Endothelial cell of umbilical vein (primary cell): ENCODE results near the gene CCDC14. TPM values are rescaled to one million over a fixed set of nuclear protein-coding genes. Genes with fewer than 3 reads are reported as not detected.

Experiments
- BruUV-seq: library from RNA; stranded (reverse); fragments of 400-500 nt; replicated peaks from 2 replicates; lab custom pipeline; 2021; lab: Mats Ljungman, UMichigan
- CTCF ChIA-PET: fragments of 300-600, 350-600 bp; sonication (Branson Sonifier 250); formaldehyde crosslinking; loops from one replicate; lab custom pipeline; 2021; ENCODE audit warnings: antibody characterized with exemption, inconsistent platforms; lab: Charles Lee
- POLR2A ChIA-PET: fragments of 300-600, 350-600 bp; sonication (Branson Sonifier 250); formaldehyde crosslinking; loops from one replicate; lab custom pipeline; 2021; ENCODE audit warnings: antibody characterized with exemption, inconsistent platforms; lab: Charles Lee
- DNase-seq: peaks from one replicate; pipeline ENCODE4 v3.0.0-alpha.2; 2011; ENCODE audit warnings: low read depth, low spot score
- FAIRE-seq: peaks from 2 replicates; lab custom pipeline; 2011; peaks lifted over from hg19 to GRCh38; lab: Jason Lieb, UNC
- H2AFZ ChIP-seq: 2 replicates; pipeline ENCODE4 v1.6.0; 2012; ENCODE audit warnings: low read depth, low read length, control low read depth, inconsistent platforms
- H3K27ac ChIP-seq: 2 replicates; pipeline ENCODE4 v1.5.1; 2011; ENCODE audit warnings: low read depth, mild to moderate bottlenecking, control low read depth, low read length, moderate library complexity; ENCODE audit not compliant: insufficient read depth
- H3K27me3 ChIP-seq, 2 experiments: 2 replicates each; pipeline versions ENCODE4 v1.6.0 to v1.6.1; 2011; ENCODE audit warnings: low read length in 2 of 2, mixed read lengths in 1 of 2; ENCODE audit not compliant: control insufficient read depth in 2 of 2, insufficient read depth in 2 of 2
- H3K36me3 ChIP-seq, 2 experiments: 2 replicates in 1 of 2; 3 replicates in 1 of 2; pipeline ENCODE4 v1.5.1; 2011; ENCODE audit warnings: low read length in 2 of 2, mild to moderate bottlenecking in 1 of 2, moderate library complexity in 1 of 2; ENCODE audit not compliant: control insufficient read depth in 2 of 2, insufficient read depth in 2 of 2; ENCODE audit errors: extremely low read depth in 1 of 2
- H3K4me1 ChIP-seq: 3 replicates; pipeline ENCODE4 v1.5.1; 2011; ENCODE audit warnings: mild to moderate bottlenecking, low read length; ENCODE audit not compliant: control insufficient read depth, insufficient read depth; ENCODE audit errors: extremely low read depth
- H3K4me2 ChIP-seq: 2 replicates; pipeline ENCODE4 v1.6.1; 2011; ENCODE audit warnings: low read length, control low read depth, mixed read lengths; ENCODE audit not compliant: insufficient read depth
- H3K4me3 ChIP-seq, 3 experiments: fragments of 200-600 bp in 1 of 3; sonication (generic), shearing (Covaris generic) in 1 of 3; replicated peaks in 1 of 3; 2 replicates each; pipeline ENCODE4 v1.5.1; 2011 to 2016; ENCODE audit warnings: control low read depth in 3 of 3, low read length in 3 of 3, mild to moderate bottlenecking in 2 of 3, inconsistent platforms in 1 of 3, low read depth in 1 of 3, moderate library complexity in 1 of 3; ENCODE audit not compliant: insufficient read depth in 1 of 3
- H3K79me2 ChIP-seq: 2 replicates; pipeline ENCODE4 v1.6.0; 2012; ENCODE audit warnings: low read length, inconsistent platforms; ENCODE audit not compliant: control insufficient read depth, insufficient read depth
- H3K9ac ChIP-seq: replicated peaks from 2 replicates; pipeline ENCODE3; 2011; ENCODE audit warnings: low read length, control low read depth; ENCODE audit not compliant: insufficient read depth; ENCODE audit errors: extremely low read depth
- H3K9me1 ChIP-seq: replicated peaks from 3 replicates; pipeline ENCODE4 v1.6.0; 2011; ENCODE audit warnings: mild to moderate bottlenecking, low read length; ENCODE audit not compliant: control insufficient read depth, insufficient read depth; ENCODE audit errors: extremely low read depth
- H3K9me3 ChIP-seq: replicated peaks from 2 replicates; pipeline ENCODE4 v1.5.1; 2012; ENCODE audit warnings: low read length, inconsistent platforms; ENCODE audit not compliant: control insufficient read depth, insufficient read depth
- H4K20me1 ChIP-seq: replicated peaks from 2 replicates; pipeline ENCODE3; 2011; ENCODE audit warnings: mild to moderate bottlenecking, low read length; ENCODE audit not compliant: control insufficient read depth, insufficient read depth; ENCODE audit errors: extremely low read depth
- EZH2 ChIP-seq: IDR thresholded peaks from 2 replicates; pipeline ENCODE4 v1.6.1; 2012; ENCODE audit warnings: borderline replicate concordance, low read depth, mild to moderate bottlenecking, moderate library complexity, low read length, inconsistent platforms; ENCODE audit not compliant: severe bottlenecking
- FOS ChIP-seq: IDR thresholded peaks from 2 replicates; pipeline ENCODE4 v1.6.1; 2011; ENCODE audit warnings: mild to moderate bottlenecking, low read length, moderate library complexity, borderline replicate concordance; ENCODE audit not compliant: insufficient read depth
- GATA2 ChIP-seq: IDR thresholded peaks from 2 replicates; pipeline ENCODE4 v1.7.0; 2011; ENCODE audit warnings: low read depth, mild to moderate bottlenecking, moderate library complexity, mixed read lengths, low read length; ENCODE audit not compliant: insufficient read length, insufficient read depth
- JUN ChIP-seq: IDR thresholded peaks from 2 replicates; pipeline ENCODE4 v1.6.1; 2011; ENCODE audit warnings: borderline replicate concordance, low read depth; ENCODE audit not compliant: insufficient read length, insufficient read depth
- MYC ChIP-seq: IDR thresholded peaks from one replicate; pipeline ENCODE4 v1.6.1; 2011; ENCODE audit warnings: mild to moderate bottlenecking, low read depth, low read length
- POLR2A ChIP-seq: IDR thresholded peaks from 2 replicates; pipeline ENCODE4 v1.6.1; 2012; ENCODE audit warnings: low read depth, mild to moderate bottlenecking, control low read depth, low read length
- POLR2AphosphoS5 ChIP-seq: IDR thresholded peaks from 2 replicates; pipeline ENCODE4 v1.6.1; 2012; ENCODE audit warnings: low read depth, mild to moderate bottlenecking, control low read depth, low read length, moderate library complexity; ENCODE audit not compliant: insufficient read depth
- dilution Hi-C: fragments of 300-500 bp; cut with MboI; formaldehyde crosslinking; loops from one replicate; pipeline ENCODE4 v1.15.0; 2019; ENCODE audit warnings: low sequenced_read_pairs; ENCODE audit not compliant: extremely low pct_ligation_motif_present
- intact Hi-C: fragments of 100-400 bp; cut with micrococcal nuclease; formaldehyde crosslinking; loops from one replicate; pipeline ENCODE4 v1.10.0; 2022
- polyA plus RNA-seq, 4 experiments: library from polyadenylated mRNA; depleted of rRNA in 3 of 4; stranded (reverse) in 3 of 4; unstranded in 1 of 4; fragments of >200 nt; gene quantifications; 2 replicates each; pipeline versions ENCODE4 v1.2.1 to v1.2.3, GENCODE V29; 2011 to 2012; ENCODE audit warnings: missing spikeins in 1 of 4
- total RNA-seq: library from RNA; stranded (reverse); gene quantifications from 2 replicates; pipeline ENCODE4 v1.2.3, GENCODE V29; 2021
- TF ChIP-seq, protein P1 (sequence below): IDR thresholded peaks from 2 replicates; pipeline ENCODE4 v1.6.1; 2011; ENCODE audit not compliant: insufficient read depth, insufficient read length
- TF ChIP-seq, protein P2 (sequence below), 2 donors: IDR thresholded peaks; 1 replicate in 1 of 2; 2 replicates in 1 of 2; pipeline ENCODE4 v1.5.1; 2011; ENCODE audit warnings: low read length in 2 of 2, mild to moderate bottlenecking in 2 of 2, moderate library complexity in 2 of 2, control low read depth in 1 of 2, inconsistent platforms in 1 of 2, low read depth in 1 of 2; ENCODE audit not compliant: insufficient read depth in 1 of 2; ENCODE audit errors: extremely low read depth in 1 of 2

The CCDC14 gene
- total and polyA plus RNA-seq, 2 donors (not counting 3 experiments of a cell fraction or from before 2014, with no cell fraction given): 47.5 to 55.3 TPM

GRCh38 chr3:123947482-123947881 is 13.5 kb downstream of the CCDC14 start:
- Histone ChIP-seq H3K79me2 (no peaks in the 10 kb centered on the region), H3K27ac (no peak overlapping the region), H3K4me2 (no peak overlapping the region), H3K4me1 (no peaks in the 10 kb centered on the region), H2AFZ (no peak overlapping the region), H4K20me1 (no peaks in the 10 kb centered on the region), H3K4me3 (no peak overlapping the region), H3K27me3 (no peaks in the 10 kb centered on the region), H3K9me1 (no peaks in the 10 kb centered on the region), H3K9ac (no peak overlapping the region), H3K9me3 (no peaks in the 10 kb centered on the region), H3K36me3 (peaks cover 7 to 11% of the 10 kb centered on the region in 2 experiments)
- no peak for FAIRE-seq
- dilution Hi-C loops: no loop called here
- ChIA-PET POLR2A (no interaction called here), CTCF (no interaction called here)
- intact Hi-C loops: no loop called here
- TF ChIP-seq MYC: no peak
- TF ChIP-seq JUN: no peak
- TF ChIP-seq GATA2: no peak
- TF ChIP-seq, protein P1, sequence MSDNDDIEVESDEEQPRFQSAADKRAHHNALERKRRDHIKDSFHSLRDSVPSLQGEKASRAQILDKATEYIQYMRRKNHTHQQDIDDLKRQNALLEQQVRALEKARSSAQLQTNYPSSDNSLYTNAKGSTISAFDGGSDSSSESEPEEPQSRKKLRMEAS: no peak
- no peak for TF ChIP-seq FOS
- TF ChIP-seq, protein P2, sequence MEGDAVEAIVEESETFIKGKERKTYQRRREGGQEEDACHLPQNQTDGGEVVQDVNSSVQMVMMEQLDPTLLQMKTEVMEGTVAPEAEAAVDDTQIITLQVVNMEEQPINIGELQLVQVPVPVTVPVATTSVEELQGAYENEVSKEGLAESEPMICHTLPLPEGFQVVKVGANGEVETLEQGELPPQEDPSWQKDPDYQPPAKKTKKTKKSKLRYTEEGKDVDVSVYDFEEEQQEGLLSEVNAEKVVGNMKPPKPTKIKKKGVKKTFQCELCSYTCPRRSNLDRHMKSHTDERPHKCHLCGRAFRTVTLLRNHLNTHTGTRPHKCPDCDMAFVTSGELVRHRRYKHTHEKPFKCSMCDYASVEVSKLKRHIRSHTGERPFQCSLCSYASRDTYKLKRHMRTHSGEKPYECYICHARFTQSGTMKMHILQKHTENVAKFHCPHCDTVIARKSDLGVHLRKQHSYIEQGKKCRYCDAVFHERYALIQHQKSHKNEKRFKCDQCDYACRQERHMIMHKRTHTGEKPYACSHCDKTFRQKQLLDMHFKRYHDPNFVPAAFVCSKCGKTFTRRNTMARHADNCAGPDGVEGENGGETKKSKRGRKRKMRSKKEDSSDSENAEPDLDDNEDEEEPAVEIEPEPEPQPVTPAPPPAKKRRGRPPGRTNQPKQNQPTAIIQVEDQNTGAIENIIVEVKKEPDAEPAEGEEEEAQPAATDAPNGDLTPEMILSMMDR (IDR thresholded peaks at IDR 0.05; ENCODE audit: extremely low read depth in 1 of 2, insufficient read depth in 1 of 2, low read depth in 1 of 2, low read length in 2 of 2): no peak
- TF ChIP-seq POLR2AphosphoS5: no peak
- TF ChIP-seq POLR2A: no peak
- no peak for TF ChIP-seq EZH2
- BruUV-seq: no TSS peak
- DNase-seq: no peak
